Esophagus mucosa (tissue), 1 donor: Measurements from ENCODE around the gene EDA. TPM values are rescaled to one million over a fixed set of nuclear protein-coding genes. Genes with fewer than 3 reads are reported as not detected.
"Not testable (repeated sequence)": the region's sequence is repeated elsewhere in the genome, so short reads cannot be mapped to it uniquely, and the experiment has no call there.

ENCODE experiments used
- ATAC-seq: fragments of 200-7000 bp; cut with Tn5 transposase; one replicate; pipeline ENCODE4 v1.9.1; 2020
- total RNA-seq: library from RNA; stranded (reverse); gene quantifications from one replicate; pipeline ENCODE4 v1.2.4, GENCODE V29; 2023
- donor health status: DM: yes; HTN: yes; CAD: no.

EDA gene
- total RNA-seq, 1 donor from 2014 or later, result 1.5 TPM

- no peak for ATAC-seq
Observed at GRCh38 chrX:69748055-69748454, 132.1 kb downstream of the EDA start.

DNA sequence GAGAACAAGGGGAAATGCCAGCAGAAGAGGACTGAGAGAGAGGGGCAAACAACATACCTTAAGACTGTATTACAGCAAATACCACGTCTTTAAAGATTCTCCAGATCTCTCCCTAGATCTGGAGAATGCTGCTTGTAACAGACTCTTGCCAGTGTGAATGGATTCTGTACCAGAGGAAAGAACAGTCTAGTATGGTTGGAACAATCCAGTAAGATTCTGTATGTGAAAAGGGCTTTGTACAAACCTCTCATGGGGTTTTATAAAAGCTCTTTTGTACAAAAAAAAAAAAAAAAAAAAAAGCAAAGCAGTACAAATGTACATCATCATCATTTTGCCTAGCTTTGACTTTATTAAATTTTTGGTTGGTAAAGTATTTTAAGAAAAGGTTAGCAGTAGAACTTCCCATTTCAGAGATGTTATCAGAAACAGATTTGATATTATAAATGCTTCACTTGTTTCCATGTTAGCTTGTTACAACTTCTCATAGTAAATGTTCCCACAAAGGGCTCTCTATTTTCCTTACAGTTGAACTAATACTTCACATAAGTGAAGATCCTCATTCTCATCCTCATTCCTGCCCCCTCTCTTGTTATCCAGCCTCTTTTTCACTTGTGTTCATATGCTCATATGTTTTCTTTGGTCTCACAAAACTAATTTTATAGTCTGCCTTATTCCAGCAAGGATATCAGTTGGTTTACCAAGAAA is 144.2 kb downstream of the EDA start:
- ATAC-seq, result no peak

DNA sequence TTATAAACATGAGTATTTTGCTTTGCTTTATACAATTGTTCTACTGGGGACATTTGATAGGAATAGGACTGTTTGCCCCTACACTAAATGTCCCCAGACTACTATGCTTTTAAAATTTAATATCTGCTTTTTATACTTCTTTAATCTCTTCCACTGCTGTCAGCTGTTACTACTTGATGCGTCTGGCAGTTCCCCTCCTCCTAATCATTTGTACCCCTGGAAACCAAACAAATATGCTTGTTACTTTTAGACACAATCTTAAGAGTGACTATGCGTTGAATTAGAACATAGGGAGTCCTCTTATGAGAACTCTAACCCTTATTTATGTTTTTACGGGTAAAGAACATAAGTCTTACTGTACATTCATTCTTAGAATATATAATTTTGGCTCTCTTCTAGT is 145.7 kb downstream of the EDA start:
- no peak for ATAC-seq

- no peak for ATAC-seq
Observed at GRCh38 chrX:69762340-69762739, 146.4 kb downstream of the EDA start.

- no peak for ATAC-seq
Observed at GRCh38 chrX:69793260-69793935, 177.5 kb downstream of the EDA start.

DNA sequence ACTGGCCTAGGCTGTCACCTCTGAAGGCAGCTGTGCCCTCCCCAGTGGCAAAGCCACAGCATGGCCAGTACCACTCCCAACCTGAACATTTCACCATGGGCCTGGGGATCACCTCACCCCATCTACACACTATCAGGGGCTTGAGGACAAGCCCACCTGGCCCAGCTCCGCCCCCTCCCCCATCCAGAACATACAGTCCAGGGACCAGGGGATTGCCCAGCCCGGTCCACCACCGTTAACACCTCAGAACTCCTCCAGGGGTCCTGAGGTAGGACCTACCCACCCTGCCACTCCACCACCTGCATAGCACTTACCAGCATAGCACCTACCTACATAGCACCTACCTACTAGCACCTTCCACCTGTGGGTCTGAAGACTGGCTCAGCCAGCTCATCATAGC is 179.8 kb downstream of the EDA start:
- ATAC-seq, result no peak

GRCh38 chrX:69807400-69807799 is 191.5 kb downstream of the EDA start:
- ATAC-seq, result no peak

DNA sequence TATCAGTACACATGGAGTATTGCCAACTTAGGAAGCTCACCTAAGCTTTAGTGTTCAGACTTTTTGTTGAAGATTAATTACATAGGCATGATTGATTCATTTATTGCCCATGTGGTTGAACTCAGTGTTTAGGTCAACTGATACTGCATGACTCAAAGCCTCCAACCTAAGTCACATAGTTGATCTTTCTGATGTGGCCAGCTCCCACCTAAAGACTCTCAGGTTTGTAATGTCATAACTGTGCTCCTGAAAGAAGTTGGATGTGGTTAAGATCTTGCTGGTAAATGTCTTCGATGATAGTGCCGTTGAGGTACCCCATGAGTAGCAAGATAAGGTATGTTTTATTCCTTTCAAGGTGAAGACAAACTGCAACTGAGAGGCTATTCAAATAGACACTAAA is 192.5 kb downstream of the EDA start:
- no peak for ATAC-seq

DNA sequence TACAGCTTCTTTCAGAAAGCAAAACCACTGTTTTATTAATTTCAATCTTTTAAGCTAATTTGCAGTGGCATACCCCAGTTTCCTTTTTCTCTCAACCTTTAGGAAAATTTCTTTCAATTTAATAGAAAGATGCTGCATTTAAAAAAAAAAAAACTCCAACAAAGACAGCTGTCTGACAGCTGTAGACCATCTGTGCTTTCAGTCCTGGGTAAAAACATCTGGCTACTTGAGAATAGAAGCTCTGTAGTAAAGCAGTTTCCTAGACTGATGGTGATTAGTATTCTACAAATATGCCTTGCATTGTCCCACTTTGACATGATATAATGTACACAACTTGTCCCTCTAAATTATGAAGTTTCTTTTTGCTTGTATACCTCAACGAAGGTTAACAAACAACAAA is 197.8 kb downstream of the EDA start:
- ATAC-seq, result no peak

DNA sequence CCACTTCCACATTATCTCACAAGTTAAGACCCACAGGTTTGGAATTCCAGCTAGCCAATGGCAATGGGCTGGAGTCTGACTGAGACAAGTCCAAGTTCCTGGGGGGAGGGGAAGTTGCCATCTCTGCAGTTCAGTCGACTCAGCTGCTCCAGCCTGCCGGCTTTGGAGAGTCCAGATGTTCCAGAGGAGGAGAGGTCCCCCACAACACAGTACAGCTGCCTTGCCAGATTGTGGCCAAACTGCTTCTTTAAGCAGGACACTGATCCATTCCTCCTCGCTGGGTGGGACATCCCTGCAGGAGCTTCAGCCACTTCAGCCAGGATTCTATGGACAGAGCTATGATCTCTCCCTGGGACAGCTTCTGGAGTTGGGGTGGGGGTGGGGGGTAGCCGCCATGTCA is 199.2 kb downstream of the EDA start:
- ATAC-seq, result no peak

GRCh38 chrX:69815519-69815918 is 199.6 kb downstream of the EDA start:
- no peak for ATAC-seq

- no peak for ATAC-seq
Observed at GRCh38 chrX:69844636-69845035, 228.7 kb downstream of the EDA start.

DNA sequence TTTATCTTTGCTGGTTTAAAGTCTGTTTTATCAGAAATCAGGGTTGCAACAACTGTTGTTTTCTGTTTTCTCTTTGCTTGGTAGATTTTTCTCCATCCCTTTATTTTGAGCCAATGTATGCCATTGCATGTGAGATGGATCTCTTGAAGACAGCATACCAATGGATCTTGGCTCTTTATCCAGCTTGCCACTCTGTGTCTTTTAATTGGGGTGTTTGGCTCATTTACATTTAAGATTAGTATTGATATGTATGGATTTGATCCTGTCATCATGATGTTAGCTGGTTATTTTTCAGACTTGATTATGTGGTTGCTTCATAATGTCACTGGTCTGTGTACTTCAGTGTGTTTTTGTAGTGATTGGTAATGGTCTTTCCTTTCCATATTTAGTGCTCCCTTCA is 244.1 kb downstream of the EDA start:
- not testable (repeated sequence) for ATAC-seq

- no peak for ATAC-seq
Observed at GRCh38 chrX:69876221-69876620, 260.3 kb downstream of the EDA start.

GRCh38 chrX:69884210-69884609 is 268.3 kb downstream of the EDA start:
- no peak for ATAC-seq

DNA sequence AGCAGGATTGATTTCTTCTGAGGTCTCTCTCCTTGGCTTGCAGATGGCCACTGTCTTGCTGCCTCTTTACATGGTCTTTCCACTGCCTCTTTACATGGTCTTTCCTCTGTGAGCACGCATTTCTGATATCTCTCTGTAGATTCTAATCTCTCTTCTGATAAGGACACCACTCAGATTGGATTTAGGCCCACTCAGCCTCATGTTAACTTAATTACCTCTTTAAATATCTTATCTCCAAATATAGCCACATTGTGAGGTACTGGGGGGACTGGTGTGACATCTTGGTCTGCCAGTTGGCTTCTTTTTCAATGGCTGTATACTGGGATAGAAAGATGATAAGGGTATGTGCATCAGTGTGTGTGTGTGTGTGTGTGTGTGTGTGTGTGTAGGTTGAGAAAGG is 280.1 kb downstream of the EDA start:
- ATAC-seq, result no peak

GRCh38 chrX:69900491-69900890 is 284.6 kb downstream of the EDA start:
- no peak for ATAC-seq

DNA sequence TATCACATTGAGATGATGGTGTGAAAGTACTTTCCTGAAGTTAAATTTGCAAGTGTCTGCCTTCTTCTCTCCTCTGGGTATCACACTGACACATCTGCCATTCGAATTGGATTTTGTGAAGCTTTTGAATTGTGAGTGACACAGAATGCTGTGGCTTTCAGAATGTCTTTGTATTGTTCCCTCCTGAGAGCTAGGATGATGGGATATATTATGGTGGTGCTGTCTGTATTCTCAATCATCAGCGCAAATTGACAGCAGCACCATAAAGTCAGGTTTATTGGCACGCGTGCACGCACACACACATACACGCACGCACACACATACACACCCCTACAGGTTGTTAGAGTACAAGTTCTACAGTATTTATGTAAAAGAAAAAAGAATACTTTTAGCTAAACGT is 290.5 kb downstream of the EDA start:
- no peak for ATAC-seq

DNA sequence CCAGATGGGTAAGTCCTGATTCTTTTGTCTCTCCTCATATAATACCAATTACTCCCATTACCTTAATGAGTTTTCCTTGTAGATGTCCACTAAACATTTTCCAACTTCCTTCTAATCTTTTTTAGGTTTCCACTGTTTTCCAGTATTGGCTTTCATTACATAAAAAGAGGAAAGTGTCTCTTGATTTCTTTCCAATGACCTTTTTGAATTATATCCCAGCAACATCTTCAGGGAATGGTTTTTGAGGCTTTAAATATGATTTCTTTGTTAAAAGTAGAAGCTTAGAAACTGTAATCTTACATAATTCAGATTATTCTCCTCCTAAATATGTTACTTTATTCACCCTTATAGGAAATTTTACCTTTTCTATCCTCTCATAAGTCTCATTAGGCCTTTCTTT is 298.9 kb downstream of the EDA start:
- no peak for ATAC-seq

GRCh38 chrX:69919749-69920148 is 303.8 kb downstream of the EDA start:
- no peak for ATAC-seq

- ATAC-seq, result no peak
Observed at GRCh38 chrX:69932323-69932722, 316.4 kb downstream of the EDA start.

GRCh38 chrX:69948276-69948797 is 332.4 kb downstream of the EDA start:
- ATAC-seq, result no peak

- ATAC-seq, result no peak
Observed at GRCh38 chrX:69951753-69952152, 335.8 kb downstream of the EDA start.

DNA sequence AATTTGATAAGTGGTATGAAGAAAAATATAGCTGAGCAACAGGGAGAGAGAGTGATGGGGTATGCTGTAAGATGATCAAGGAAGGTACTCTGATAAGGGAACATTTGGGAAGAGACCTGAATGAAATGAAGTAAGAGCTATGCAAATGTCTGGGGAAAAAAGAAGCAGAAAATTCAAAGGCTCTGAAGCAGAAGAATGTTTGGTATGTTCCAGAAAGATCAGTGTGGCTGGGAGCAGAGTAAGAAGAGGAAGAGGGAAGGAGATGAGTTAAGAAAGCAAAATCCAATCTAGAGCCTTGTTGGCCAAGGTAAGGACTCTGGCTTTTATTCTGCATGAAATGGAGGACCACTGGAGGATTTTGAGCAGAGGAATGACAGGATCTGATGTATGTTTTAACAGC is 343.8 kb downstream of the EDA start:
- no peak for ATAC-seq
